HepG2 (cell line): ENCODE results near the gene SEPTIN2. TPM values are rescaled to one million over a fixed set of nuclear protein-coding genes. Genes with fewer than 3 reads are reported as not detected.

Source experiments
- AKAP8 ChIP-seq: sonication (generic); formaldehyde crosslinking; IDR thresholded peaks from 2 replicates; pipeline ENCODE4 v1.5.1; 2020; ENCODE audit warnings: mild to moderate bottlenecking, missing genetic modification reagents
- DMTF1 ChIP-seq: sonication (generic); formaldehyde crosslinking; IDR thresholded peaks from 2 replicates; pipeline ENCODE4 v1.4.0; 2020; ENCODE audit warnings: mild to moderate bottlenecking, missing genetic modification reagents
- EHMT2 ChIP-seq: fragments of 200-600 bp; sonication (generic); IDR thresholded peaks from 2 replicates; pipeline ENCODE4 v1.7.0; 2017; ENCODE audit warnings: antibody characterized with exemption, low read depth, low read length, borderline replicate concordance
- KMT2A ChIP-seq: sonication (generic); formaldehyde crosslinking; IDR thresholded peaks from 2 replicates; pipeline ENCODE4 v1.4.0; 2020; ENCODE audit warnings: missing genetic modification reagents
- MTF2 ChIP-seq: sonication (generic); formaldehyde crosslinking; IDR thresholded peaks from 2 replicates; pipeline ENCODE4 v1.5.0; 2020; ENCODE audit warnings: missing genetic modification reagents, borderline replicate concordance
- SOX13 ChIP-seq, 3 experiments: fragments of 450-650 bp in 1 of 3; sonication (generic) in 1 of 3; formaldehyde crosslinking in 1 of 3; IDR thresholded peaks in 2 of 3; conservative IDR thresholded peaks in 1 of 3; 2 replicates each; pipeline versions ENCODE4 v1.5.0 to v1.6.1; 2016 to 2020; ENCODE audit warnings: antibody characterized with exemption in 1 of 3, mild to moderate bottlenecking in 1 of 3, missing compliant biosample characterization in 1 of 3, missing genetic modification reagents in 1 of 3, moderate library complexity in 1 of 3
- SRF ChIP-seq: IDR thresholded peaks from 2 replicates; pipeline ENCODE4 v1.6.1; 2011; ENCODE audit warnings: mild to moderate bottlenecking, low read depth, low read length, moderate library complexity
- TAF15 ChIP-seq: fragments of 200-400 bp; formaldehyde crosslinking; IDR thresholded peaks from one replicate; pipeline ENCODE4 v1.6.1; 2018; ENCODE audit warnings: mild to moderate bottlenecking, low read depth, low read length; ENCODE audit not compliant: poor library complexity, severe bottlenecking
- THAP8 ChIP-seq: sonication (generic); formaldehyde crosslinking; IDR thresholded peaks from 2 replicates; pipeline ENCODE4 v1.5.1; 2020; ENCODE audit warnings: missing genetic modification reagents, mild to moderate bottlenecking, borderline replicate concordance
- ZFP82 ChIP-seq: sonication (generic); formaldehyde crosslinking; IDR thresholded peaks from 2 replicates; pipeline ENCODE4 v1.5.1; 2020; ENCODE audit warnings: mild to moderate bottlenecking, missing genetic modification reagents, borderline replicate concordance
- ZFX ChIP-seq: sonication (generic); formaldehyde crosslinking; IDR thresholded peaks from 2 replicates; pipeline ENCODE4 v1.4.0; 2020; ENCODE audit warnings: mild to moderate bottlenecking, low read depth, missing genetic modification reagents, moderate library complexity
- ZNF350 ChIP-seq: sonication (generic); formaldehyde crosslinking; IDR thresholded peaks from 2 replicates; pipeline ENCODE4 v1.4.0; 2020; ENCODE audit warnings: mild to moderate bottlenecking, low read depth, missing genetic modification reagents, borderline replicate concordance
- ZNF549 ChIP-seq: sonication (generic); formaldehyde crosslinking; IDR thresholded peaks from 2 replicates; pipeline ENCODE4 v1.5.0; 2020; ENCODE audit warnings: missing genetic modification reagents
- ZNF558 ChIP-seq: sonication (generic); formaldehyde crosslinking; IDR thresholded peaks from 2 replicates; pipeline ENCODE4 v1.9.0; 2022; ENCODE audit warnings: mild to moderate bottlenecking, missing genetic modification reagents, borderline replicate concordance
- ZNF775 ChIP-seq: sonication (generic); formaldehyde crosslinking; IDR thresholded peaks from 2 replicates; pipeline ENCODE4 v1.4.0; 2020; ENCODE audit warnings: missing genetic modification reagents, mild to moderate bottlenecking, moderate library complexity, borderline replicate concordance
- ZNF878 ChIP-seq: sonication (generic); formaldehyde crosslinking; IDR thresholded peaks from 2 replicates; pipeline ENCODE4 v1.8.1; 2023; ENCODE audit warnings: mild to moderate bottlenecking, missing genetic modification reagents, moderate library complexity
- polyA plus RNA-seq, 8 experiments: library from polyadenylated mRNA; depleted of rRNA in 3 of 8; stranded (reverse) in 7 of 8; unstranded in 1 of 8; fragments of >200 nt; fragmentation: Illumina TruSeq in 4 of 8; extraction: Trizol in 4 of 8; gene quantifications; 2 replicates each; pipeline versions ENCODE4 v1.2.1 to v1.2.3, GENCODE V29; 2011 to 2016; ENCODE audit warnings: low read depth in 4 of 8, missing spikeins in 1 of 8, mixed read lengths in 1 of 8; ENCODE audit not compliant: insufficient read depth in 1 of 8
- total RNA-seq, 5 experiments: library from RNA; depleted of rRNA; stranded (reverse); fragments of >200 nt; fragmentation: Illumina TruSeq; extraction: Trizol; gene quantifications; 2 replicates each; pipeline ENCODE4 v1.2.3, GENCODE V29; 2016; ENCODE audit warnings: low read depth in 1 of 5
- TF ChIP-seq, protein P1 (sequence below): sonication (generic); formaldehyde crosslinking; IDR thresholded peaks from 2 replicates; pipeline ENCODE4 v1.4.0; 2020; ENCODE audit warnings: missing genetic modification reagents
- TF ChIP-seq, protein P2 (sequence below): sonication (generic); formaldehyde crosslinking; IDR thresholded peaks from 2 replicates; pipeline ENCODE4 v1.8.1; 2023; ENCODE audit warnings: mild to moderate bottlenecking, moderate library complexity, missing genetic modification reagents

The SEPTIN2 gene
- total and polyA plus RNA-seq, 2 of the 13 experiments (the other 11 are each of a cell fraction or from before 2014, with no cell fraction given) = 493 to 733 TPM

- TF ChIP-seq, protein P1, sequence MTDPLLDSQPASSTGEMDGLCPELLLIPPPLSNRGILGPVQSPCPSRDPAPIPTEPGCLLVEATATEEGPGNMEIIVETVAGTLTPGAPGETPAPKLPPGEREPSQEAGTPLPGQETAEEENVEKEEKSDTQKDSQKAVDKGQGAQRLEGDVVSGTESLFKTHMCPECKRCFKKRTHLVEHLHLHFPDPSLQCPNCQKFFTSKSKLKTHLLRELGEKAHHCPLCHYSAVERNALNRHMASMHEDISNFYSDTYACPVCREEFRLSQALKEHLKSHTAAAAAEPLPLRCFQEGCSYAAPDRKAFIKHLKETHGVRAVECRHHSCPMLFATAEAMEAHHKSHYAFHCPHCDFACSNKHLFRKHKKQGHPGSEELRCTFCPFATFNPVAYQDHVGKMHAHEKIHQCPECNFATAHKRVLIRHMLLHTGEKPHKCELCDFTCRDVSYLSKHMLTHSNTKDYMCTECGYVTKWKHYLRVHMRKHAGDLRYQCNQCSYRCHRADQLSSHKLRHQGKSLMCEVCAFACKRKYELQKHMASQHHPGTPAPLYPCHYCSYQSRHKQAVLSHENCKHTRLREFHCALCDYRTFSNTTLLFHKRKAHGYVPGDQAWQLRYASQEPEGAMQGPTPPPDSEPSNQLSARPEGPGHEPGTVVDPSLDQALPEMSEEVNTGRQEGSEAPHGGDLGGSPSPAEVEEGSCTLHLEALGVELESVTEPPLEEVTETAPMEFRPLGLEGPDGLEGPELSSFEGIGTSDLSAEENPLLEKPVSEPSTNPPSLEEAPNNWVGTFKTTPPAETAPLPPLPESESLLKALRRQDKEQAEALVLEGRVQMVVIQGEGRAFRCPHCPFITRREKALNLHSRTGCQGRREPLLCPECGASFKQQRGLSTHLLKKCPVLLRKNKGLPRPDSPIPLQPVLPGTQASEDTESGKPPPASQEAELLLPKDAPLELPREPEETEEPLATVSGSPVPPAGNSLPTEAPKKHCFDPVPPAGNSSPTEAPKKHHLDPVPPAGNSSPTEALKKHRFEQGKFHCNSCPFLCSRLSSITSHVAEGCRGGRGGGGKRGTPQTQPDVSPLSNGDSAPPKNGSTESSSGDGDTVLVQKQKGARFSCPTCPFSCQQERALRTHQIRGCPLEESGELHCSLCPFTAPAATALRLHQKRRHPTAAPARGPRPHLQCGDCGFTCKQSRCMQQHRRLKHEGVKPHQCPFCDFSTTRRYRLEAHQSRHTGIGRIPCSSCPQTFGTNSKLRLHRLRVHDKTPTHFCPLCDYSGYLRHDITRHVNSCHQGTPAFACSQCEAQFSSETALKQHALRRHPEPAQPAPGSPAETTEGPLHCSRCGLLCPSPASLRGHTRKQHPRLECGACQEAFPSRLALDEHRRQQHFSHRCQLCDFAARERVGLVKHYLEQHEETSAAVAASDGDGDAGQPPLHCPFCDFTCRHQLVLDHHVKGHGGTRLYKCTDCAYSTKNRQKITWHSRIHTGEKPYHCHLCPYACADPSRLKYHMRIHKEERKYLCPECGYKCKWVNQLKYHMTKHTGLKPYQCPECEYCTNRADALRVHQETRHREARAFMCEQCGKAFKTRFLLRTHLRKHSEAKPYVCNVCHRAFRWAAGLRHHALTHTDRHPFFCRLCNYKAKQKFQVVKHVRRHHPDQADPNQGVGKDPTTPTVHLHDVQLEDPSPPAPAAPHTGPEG (CRISPR knock-in tag) = no peak
- peak; percentile 35; the same call in 1 of the 2 replicates for TF ChIP-seq EHMT2
- no peak for TF ChIP-seq DMTF1 (CRISPR knock-in tag)
- no peak for TF ChIP-seq ZNF549 (CRISPR knock-in tag)
- TF ChIP-seq ZFP82 (CRISPR knock-in tag) = no peak
- TF ChIP-seq ZFX (CRISPR knock-in tag) = no peak; the same call in 1 of the 2 replicates
- TF ChIP-seq TAF15 = no peak
- TF ChIP-seq SRF = no peak
- TF ChIP-seq SOX13 (IDR thresholded peaks at IDR 0.05) = no peak
- TF ChIP-seq SOX13 (CRISPR knock-in tag; conservative IDR thresholded peaks at IDR 0.05 in 1 of 2, IDR thresholded peaks at IDR 0.05 in 1 of 2) = peak in 1 of 2 experiments; percentile 41; a peak in 1 of 4 replicates
- no peak; the same call in 1 of the 2 replicates for TF ChIP-seq AKAP8 (CRISPR knock-in tag)
- no peak for TF ChIP-seq ZNF558 (CRISPR knock-in tag)
- TF ChIP-seq ZNF775 (CRISPR knock-in tag) = no peak
- TF ChIP-seq, protein P2, sequence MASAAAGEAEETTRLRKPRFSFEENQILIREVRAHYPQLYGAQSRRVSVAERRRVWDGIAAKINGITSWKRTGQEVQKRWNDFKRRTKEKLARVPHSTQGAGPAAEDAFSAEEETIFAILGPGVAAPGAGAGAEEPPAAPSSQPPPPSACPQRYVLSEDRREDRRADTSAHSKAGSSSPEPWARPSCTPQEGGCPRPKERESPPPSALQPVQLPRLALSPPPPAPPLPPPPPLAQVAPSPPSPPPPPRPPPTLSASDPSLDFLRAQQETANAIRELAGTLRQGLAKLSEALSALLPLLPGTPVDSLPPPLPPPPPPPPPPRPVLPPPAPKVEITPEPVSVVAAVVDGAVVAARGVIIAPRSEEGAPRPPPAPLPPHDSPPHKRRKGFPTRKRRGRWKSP (CRISPR knock-in tag) = peak; percentile 46; the same call in 1 of the 2 replicates
- peak; percentile 78; the same call in 1 of the 2 replicates for TF ChIP-seq ZNF350
- no peak for TF ChIP-seq THAP8
- no peak for TF ChIP-seq MTF2 (CRISPR knock-in tag)
- no peak for TF ChIP-seq KMT2A (CRISPR knock-in tag)
- no peak for TF ChIP-seq ZNF878 (CRISPR knock-in tag)
These were observed 35.3 kb downstream of the SEPTIN2 start (continued) for GRCh38 chr2:241350878-241351639.
